COLO829 (cell line): ENCODE measurements around the gene RNF208.

Source experiments
- DNase-seq: peaks from one replicate; pipeline ENCODE4 v3.0.0; 2012; ENCODE audit warnings: low spot score

Gene RNF208

DNA sequence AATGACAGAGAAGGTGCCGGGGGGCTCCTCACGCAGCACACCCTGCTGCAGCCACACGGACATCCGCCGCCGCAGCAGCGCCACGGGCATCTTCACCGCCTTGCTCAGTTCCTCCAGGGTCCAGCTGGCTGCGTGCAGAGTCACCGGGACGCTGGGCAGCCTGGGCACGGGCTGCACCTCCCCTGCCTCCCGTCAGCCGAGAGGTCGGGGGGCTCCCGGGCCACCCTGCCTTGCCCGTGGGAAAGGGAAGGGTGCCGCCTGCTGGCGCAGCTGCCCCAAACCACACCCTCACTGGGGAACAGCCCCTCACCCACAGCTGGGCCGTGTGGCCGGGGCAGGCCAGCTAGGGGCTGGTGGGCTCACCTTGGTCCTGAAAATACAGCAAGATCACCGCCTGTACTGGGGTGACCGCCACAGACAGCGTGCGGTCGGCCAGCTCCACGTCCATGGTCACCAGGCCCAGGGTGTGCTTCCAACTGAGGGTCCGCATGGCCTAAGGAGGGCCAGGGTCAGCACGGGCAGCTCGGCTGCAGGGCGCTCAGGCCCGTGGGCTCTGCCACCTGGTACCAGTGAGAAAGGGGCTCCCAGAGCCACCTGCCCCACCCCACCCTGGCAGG lies 46.6 kb downstream of the RNF208 start:
- DNase-seq: no peak

DNA sequence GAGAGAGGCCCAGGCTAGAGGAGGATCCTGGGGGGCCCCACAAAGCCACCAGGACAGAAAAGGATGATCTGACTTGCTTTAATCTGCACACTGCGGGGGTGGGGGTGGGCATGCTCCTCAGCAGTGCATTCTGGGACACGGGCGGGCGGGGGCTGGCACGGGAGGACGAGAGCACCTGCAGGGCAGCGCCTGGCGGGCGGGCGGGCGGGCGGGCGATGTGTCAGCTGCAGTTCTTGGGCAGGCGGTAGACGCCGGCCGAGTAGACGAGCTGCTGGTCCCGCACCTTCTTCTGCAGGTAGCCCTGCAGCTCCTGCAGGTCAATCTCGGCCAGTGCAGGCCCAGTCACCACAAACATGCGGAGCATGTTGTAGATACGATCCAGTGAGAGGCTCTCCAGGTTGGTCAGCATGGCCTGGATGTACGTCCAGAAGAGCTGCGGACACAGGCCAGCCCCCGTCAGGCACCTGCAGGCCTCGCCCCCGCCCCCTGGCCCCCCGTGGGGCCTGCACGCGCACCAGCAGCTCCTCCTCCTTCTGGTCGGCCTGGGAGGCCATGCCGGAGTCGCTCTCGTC lies 47.2 kb downstream of the RNF208 start:
- DNase-seq: no peak

DNA sequence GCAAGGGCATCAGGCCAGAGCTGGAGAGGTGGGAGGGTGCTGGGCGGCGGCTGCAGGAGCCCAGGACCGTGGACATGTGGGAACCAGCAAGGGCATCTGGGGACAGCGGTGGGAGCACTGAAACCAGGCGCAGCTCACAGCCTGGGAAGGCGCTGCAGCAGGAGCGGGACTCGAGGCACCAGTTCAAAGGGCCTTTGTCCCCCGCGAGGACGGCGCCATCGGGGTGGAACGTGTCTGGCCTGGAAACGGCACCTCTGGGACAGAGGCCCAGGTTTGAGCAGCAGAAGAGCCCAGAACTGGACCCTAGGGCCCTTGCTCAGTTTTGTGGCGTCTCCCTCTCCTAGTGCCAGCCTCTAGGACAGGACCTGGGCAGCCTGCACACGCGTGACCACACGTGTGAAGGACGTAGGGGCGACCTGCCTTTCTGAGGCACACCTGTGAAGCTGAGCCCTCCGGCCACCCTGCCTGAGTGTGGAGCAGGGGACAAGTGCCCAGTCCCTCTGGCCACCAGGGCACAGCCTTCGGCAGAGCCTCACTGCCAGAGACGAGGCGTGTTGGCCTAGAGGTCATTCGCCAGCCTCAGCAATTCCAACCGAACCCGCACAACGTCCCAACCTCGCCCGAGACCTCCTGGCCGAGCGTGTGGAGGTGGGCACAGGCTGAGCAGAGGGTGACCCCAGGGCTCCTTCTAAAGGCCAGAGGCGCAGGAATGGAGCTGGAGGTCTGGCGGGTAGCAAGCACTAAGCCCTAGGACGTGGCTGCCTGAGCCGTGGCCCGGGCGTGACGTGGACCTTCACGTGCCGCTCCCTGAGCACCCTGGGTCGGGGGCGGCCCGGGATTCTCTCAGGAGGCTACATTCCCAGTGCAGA lies 48.0 kb downstream of the RNF208 start:
- DNase-seq: no peak

DNA sequence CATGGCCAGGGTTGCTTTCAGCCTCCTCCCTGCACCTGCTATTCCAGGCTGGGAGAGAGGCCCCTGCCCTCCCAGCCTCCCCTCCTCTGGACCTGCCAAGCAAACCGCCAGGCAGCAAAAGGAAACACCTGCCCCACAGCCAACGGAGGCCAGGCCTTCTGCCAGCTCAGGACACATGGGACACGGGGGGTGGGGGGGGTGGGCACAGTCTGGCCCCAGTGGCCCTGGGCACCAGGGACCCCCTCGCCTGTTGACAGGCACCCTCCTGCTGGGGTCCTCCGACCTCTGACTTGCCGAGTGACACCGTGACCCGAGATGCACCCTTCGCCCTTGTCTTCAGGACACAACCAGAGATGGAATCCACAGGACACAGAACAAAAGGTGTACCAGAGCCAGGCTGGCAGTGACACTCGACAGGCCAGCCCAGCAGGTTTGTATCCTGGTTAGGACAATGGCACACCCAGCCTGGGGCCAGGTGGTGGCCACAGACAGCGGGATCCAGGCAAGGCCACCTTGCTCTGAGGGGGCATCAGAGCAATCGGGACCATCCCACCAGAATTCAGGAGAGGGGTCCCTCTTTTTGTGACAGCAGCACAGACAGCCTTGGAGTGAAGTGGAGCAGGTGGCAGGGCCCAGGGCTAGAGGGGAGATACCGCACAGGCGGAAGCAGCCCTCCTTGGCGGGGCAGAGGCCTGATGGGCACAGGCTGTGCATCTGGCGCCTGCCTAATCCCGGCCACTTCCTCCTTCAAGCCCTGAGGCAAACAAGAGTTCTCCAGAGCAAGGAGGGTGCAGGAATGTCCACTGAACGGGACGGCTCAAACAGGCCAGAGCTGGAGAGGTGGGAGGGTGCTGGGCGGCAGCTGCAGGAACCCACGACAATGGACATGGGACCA lies 48.9 kb downstream of the RNF208 start:
- DNase-seq: no peak

DNA sequence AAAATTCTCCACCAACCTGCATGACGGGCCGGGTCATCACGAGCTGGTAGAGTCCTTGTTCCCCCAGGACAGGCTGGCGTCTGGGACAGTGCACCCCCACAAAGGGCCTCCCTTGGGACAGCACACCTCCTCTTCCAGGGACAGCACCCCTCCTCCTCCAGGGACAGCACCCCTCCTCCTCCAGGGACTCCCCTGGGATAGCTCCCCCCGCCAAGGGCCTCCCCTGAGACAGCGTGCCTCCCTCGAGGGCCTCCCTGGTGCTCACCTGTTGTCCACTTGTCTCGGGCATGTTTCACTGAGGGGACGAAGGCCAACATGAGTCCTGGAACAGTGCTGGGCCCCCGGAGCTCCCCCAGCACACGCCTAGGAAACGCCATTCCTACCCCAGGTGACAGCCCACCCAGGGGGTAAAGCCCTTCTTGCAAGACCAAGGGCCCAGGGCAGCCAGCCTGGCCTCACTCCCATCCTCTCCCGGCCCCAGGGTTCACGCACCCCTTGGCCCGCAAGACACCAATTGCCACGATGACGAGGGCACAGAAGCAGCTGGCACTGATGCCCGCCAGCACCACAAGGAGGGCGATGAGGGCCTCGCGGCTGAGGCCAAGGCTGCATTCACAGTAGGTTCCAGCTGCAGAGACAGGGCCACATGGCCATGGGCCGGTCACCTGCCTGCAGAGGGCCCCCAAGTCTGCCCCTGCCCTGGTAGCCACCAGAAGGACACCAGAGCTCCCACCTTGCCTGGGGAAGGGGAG lies 50.7 kb downstream of the RNF208 start:
- no peak for DNase-seq

DNA sequence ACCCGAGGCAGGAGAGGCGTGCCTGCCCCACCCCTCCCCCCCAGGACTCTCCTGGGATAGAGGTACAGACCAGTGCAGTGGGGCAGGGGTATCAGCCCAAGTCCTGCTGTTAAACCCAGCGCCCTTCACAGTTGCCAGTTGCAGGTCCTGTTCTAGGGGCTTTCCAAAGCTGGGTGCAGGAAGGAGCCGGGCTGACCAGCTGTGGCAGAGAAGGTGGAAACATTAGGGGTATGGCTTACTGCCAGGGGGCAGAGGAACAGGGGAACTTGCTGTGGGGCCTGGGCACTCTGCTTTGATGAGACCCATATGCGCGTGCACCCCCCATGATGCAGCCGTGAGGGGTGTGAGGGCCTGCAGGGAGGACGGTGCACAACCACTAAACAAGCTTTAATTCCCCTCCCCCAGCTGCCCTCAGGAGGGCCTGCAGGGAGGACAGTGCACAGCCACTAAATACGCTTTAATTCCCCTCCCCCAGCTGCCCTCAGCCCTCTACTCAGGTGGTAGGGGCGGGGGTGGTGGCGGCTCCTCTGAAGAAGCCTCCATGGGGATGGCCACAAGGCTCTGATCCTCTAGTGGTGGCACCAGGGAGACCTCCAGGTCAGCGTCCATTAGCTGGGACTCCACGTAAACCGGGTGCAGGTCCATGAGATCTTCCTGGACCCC lies 51.4 kb downstream of the RNF208 start:
- DNase-seq: no peak
